SK-N-MC (cell line): ENCODE results near the gene MYCL.
A peak's percentile ranks its signal among the peaks of the same experiment; 100 is the strongest.

ENCODE experiments used
- DNase-seq: peaks from one replicate; pipeline ENCODE4 v3.0.0-alpha.2; 2011; ENCODE audit warnings: low read depth, low spot score
- H3K27ac ChIP-seq: fragments of 200-600 bp; sonication (generic); 2 replicates; pipeline ENCODE4 v1.5.1; 2016; ENCODE audit warnings: mixed run types
- H3K36me3 ChIP-seq: fragments of 200-600 bp; sonication (generic); 2 replicates; pipeline ENCODE4 v1.6.1; 2017; ENCODE audit warnings: antibody characterized with exemption, low read length, mixed read lengths; ENCODE audit not compliant: insufficient read depth
- H3K4me3 ChIP-seq: fragments of 200-600 bp; sonication (generic); 2 replicates; pipeline ENCODE4 v1.5.1; 2016
- H3K9ac ChIP-seq: fragments of 200-600 bp; sonication (generic); 2 replicates; pipeline ENCODE4 v1.8.0; 2017; ENCODE audit warnings: mixed run types, mixed read lengths; ENCODE audit not compliant: insufficient read length
- H3K9me3 ChIP-seq: fragments of 200-600 bp; sonication (generic); 2 replicates; pipeline ENCODE4 v1.6.1; 2017; ENCODE audit warnings: low read depth, mild to moderate bottlenecking, antibody characterized with exemption, low read length, moderate library complexity, mixed read lengths
- EZH2 ChIP-seq: fragments of 200-600 bp; sonication (generic); IDR thresholded peaks from one replicate; pipeline ENCODE4 v1.6.1; 2017; ENCODE audit warnings: antibody characterized with exemption
- FOXP2 ChIP-seq: optimal IDR thresholded peaks from 2 replicates; pipeline ENCODE3; 2011; ENCODE audit warnings: mild to moderate bottlenecking, moderate library complexity; ENCODE audit not compliant: insufficient read depth; ENCODE audit errors: extremely low read length, control extremely low read depth
- POLR2AphosphoS5 ChIP-seq: IDR thresholded peaks from 2 replicates; pipeline ENCODE4 v1.6.1; 2012; ENCODE audit warnings: mild to moderate bottlenecking, low read depth, low read length, borderline replicate concordance

Gene MYCL

GRCh38 chr1:39854314-39854713 lies 47.4 kb downstream of the MYCL start:
- TF ChIP-seq EZH2 = no peak
- no peak for TF ChIP-seq FOXP2
- no peak for TF ChIP-seq POLR2AphosphoS5
- no peak overlapping the region for H3K4me3 ChIP-seq
- H3K27ac ChIP-seq = no peak overlapping the region
- no peaks in the 10 kb centered on the region for H3K9me3 ChIP-seq
- H3K9ac ChIP-seq = no peak overlapping the region
- DNase-seq = no peak
- H3K36me3 ChIP-seq = peaks cover 63% of the 10 kb centered on the region

GRCh38 chr1:39852876-39853275 lies 48.8 kb downstream of the MYCL start:
- DNase-seq = no peak
- Histone ChIP-seq H3K4me3 (peak overlapping the region; percentile 20; the same call in 1 of the 2 replicates), H3K9ac (no peak overlapping the region), H3K9me3 (no peaks in the 10 kb centered on the region), H3K27ac (peak overlapping the region; percentile 44), H3K36me3 (peaks cover 69% of the 10 kb centered on the region)
- TF ChIP-seq FOXP2 = no peak
- TF ChIP-seq EZH2 = no peak
- TF ChIP-seq POLR2AphosphoS5 = no peak

GRCh38 chr1:39852214-39852791 lies 49.4 kb downstream of the MYCL start:
- peak; percentile 67 for DNase-seq
- H3K27ac ChIP-seq = peak overlapping the region; percentile 44
- peaks cover 69% of the 10 kb centered on the region for H3K36me3 ChIP-seq
- no peaks in the 10 kb centered on the region for H3K9me3 ChIP-seq
- no peak overlapping the region for H3K4me3 ChIP-seq
- H3K9ac ChIP-seq = no peak overlapping the region
- TF ChIP-seq FOXP2 (peak; percentile 84), POLR2AphosphoS5 (no peak)

- no peak overlapping the region for H3K4me3 ChIP-seq
- DNase-seq = no peak
- no peak overlapping the region for H3K9ac ChIP-seq
- H3K27ac ChIP-seq = no peak overlapping the region
- TF ChIP-seq FOXP2 (no peak), EZH2 (no peak), POLR2AphosphoS5 (no peak)
- no peaks in the 10 kb centered on the region for H3K9me3 ChIP-seq
- H3K36me3 ChIP-seq = peaks cover 69% of the 10 kb centered on the region
Measured at GRCh38 chr1:39850606-39851216, 51.0 kb downstream of the MYCL start.

GRCh38 chr1:39849203-39849602 lies 52.5 kb downstream of the MYCL start:
- no peak for DNase-seq
- Histone ChIP-seq H3K27ac (no peak overlapping the region), H3K36me3 (peaks cover 66% of the 10 kb centered on the region), H3K9me3 (no peaks in the 10 kb centered on the region), H3K4me3 (no peak overlapping the region), H3K9ac (no peak overlapping the region)
- TF ChIP-seq EZH2 = no peak
- no peak for TF ChIP-seq FOXP2
- no peak for TF ChIP-seq POLR2AphosphoS5

- Histone ChIP-seq H3K27ac (no peak overlapping the region), H3K36me3 (peaks cover 72% of the 10 kb centered on the region)
Measured at GRCh38 chr1:39847940-39848339, 53.8 kb downstream of the MYCL start.

GRCh38 chr1:39846796-39847195 lies 54.9 kb downstream of the MYCL start:
- DNase-seq = no peak
- no peaks in the 10 kb centered on the region for H3K9me3 ChIP-seq
- TF ChIP-seq EZH2 = no peak
- TF ChIP-seq FOXP2 = no peak
- no peak for TF ChIP-seq POLR2AphosphoS5
- H3K36me3 ChIP-seq = peaks cover 80% of the 10 kb centered on the region
- H3K9ac ChIP-seq = no peak overlapping the region
- H3K27ac ChIP-seq = no peak overlapping the region
- H3K4me3 ChIP-seq = no peak overlapping the region

More at GRCh38 chr1:39847940-39848339, 53.8 kb downstream of the MYCL start:
- TF ChIP-seq POLR2AphosphoS5 = no peak
- no peak for TF ChIP-seq EZH2
- TF ChIP-seq FOXP2 = no peak
- no peak overlapping the region for H3K4me3 ChIP-seq
- no peak overlapping the region for H3K9ac ChIP-seq
- no peaks in the 10 kb centered on the region for H3K9me3 ChIP-seq
- no peak for DNase-seq

GRCh38 chr1:39845569-39846566 lies 55.8 kb downstream of the MYCL start:
- H3K27ac ChIP-seq = no peak overlapping the region
- H3K4me3 ChIP-seq = no peak overlapping the region
- no peak overlapping the region for H3K9ac ChIP-seq
- H3K9me3 ChIP-seq = no peaks in the 10 kb centered on the region
- TF ChIP-seq FOXP2 = no peak
- no peak for TF ChIP-seq POLR2AphosphoS5
- no peak for TF ChIP-seq EZH2
- H3K36me3 ChIP-seq = peaks cover 82% of the 10 kb centered on the region
- DNase-seq = peak; percentile 40
